AG09319 (cell line): ENCODE results near the gene GFPT1.

Source experiments
- DNase-seq: peaks from one replicate; pipeline ENCODE4 v3.0.0-alpha.2; 2010; ENCODE audit warnings: low read depth; ENCODE audit errors: extremely low read depth
- TF ChIP-seq, protein P1 (sequence below): IDR thresholded peaks from 2 replicates; pipeline ENCODE4 v1.5.1; 2011; ENCODE audit warnings: low read depth, mild to moderate bottlenecking, inconsistent platforms, low read length, moderate library complexity

Gene GFPT1

GRCh38 chr2:69322631-69323030 lies 64.4 kb downstream of the GFPT1 start:
- TF ChIP-seq, protein P1, sequence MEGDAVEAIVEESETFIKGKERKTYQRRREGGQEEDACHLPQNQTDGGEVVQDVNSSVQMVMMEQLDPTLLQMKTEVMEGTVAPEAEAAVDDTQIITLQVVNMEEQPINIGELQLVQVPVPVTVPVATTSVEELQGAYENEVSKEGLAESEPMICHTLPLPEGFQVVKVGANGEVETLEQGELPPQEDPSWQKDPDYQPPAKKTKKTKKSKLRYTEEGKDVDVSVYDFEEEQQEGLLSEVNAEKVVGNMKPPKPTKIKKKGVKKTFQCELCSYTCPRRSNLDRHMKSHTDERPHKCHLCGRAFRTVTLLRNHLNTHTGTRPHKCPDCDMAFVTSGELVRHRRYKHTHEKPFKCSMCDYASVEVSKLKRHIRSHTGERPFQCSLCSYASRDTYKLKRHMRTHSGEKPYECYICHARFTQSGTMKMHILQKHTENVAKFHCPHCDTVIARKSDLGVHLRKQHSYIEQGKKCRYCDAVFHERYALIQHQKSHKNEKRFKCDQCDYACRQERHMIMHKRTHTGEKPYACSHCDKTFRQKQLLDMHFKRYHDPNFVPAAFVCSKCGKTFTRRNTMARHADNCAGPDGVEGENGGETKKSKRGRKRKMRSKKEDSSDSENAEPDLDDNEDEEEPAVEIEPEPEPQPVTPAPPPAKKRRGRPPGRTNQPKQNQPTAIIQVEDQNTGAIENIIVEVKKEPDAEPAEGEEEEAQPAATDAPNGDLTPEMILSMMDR: no peak
- no peak for DNase-seq

DNA sequence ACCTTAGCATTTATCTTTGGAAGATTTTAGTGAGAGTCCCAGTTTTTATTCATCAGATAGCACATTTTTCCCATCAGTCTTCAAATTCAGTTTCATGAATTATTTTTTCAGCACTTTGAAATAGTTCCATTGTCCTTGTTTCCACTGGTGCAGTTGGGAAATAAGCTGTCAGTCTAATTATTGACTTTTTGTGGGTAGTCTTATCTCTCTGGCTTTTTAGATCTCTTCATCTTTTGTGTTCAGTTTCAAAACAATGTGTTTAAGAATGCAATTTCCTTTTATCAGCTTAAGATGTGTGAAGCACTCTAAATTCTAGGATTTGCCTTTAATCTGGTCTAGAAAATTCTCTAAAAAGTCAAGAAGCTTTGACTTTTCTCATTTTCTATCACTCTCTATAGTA lies 70.5 kb downstream of the GFPT1 start:
- TF ChIP-seq, protein P1: no peak
- no peak for DNase-seq

GRCh38 chr2:69315160-69315761 lies 71.8 kb downstream of the GFPT1 start:
- TF ChIP-seq, protein P1: no peak

GRCh38 chr2:69311024-69311416 lies 76.0 kb downstream of the GFPT1 start:
- TF ChIP-seq, protein P1: no peak
- DNase-seq: no peak

More at GRCh38 chr2:69315160-69315761, 71.8 kb downstream of the GFPT1 start:
- DNase-seq: no peak

DNA sequence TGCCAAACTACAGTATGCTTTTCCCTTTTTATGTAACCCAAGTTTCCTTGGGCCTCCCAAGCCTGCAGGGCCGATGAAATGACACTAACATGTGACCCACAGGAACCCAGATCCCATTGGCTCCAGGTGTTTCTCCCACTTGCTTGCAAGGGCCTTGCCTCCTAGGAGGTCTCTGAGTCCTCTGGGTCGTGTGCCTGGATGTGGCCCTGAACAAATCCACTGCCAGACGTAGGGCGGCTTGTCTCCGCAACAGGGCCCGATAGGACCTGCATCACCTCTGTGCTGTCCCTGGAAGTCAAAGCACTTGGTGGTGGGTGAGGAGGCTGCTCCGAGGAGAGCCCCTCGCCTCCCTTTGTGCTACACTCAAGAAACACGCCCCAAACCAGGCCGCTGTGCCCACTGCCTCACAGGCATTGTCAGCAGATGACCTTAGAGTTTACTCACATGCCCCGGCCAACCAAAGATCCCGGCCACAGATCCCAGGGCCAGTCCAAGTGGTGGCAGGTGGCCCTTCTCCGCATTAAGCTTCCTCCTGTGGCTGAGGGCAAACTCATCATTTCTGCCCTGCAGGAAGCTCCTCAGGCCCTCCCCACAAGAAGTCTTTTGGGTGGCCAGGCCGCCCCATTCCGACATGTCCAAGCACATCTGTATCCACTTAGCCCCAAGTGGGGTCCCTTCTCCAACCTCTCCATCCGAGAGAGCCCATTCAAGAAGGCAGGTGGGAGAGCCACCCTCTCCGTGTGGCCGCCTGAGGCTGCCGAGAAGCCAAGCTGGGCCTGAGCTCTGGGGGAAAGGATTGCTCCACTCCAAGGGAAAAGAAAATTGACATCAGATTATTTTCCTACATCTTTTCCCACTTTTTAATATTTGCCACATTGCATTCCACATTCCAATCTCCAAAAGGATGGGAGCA lies 76.7 kb downstream of the GFPT1 start:
- TF ChIP-seq, protein P1: no peak

DNA sequence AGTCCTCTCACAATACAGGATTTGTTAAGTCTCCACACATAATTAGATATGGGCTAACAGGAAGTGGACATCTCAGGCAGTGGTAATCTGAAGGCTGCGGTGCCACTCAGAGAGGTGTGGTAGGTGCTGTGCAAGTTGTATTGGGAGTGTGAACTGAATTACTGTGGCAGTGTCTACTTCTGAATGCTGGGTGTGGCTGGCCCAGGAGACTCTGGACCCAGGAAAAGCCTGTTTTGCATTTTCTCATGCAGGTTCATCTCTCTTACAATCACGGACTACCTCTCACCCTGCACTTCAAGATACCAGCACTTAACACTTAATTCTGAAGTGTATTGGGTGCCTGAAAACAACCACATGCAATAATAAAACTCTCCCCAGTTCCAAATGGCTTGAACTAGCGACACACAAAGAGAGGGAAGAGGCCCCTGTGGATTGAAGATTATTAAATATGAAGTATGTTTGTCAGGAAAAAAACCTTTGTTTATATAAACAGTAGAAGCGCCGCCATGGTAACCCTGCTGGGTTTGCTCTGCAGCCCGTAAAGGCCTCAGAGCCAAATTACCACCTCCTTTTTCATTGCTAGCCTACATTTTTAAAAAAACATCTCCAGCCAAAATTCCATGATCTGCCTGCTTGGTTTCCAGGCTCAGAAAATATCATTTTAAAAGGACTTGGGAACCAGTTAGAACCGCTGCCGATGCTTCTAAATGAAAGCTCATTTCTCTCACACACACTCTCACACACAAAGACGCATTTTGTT lies 77.5 kb downstream of the GFPT1 start:
- DNase-seq: peak; percentile 50
- TF ChIP-seq, protein P1: no peak

More for the DNA sequence above, 76.7 kb downstream of the GFPT1 start:
- DNase-seq: no peak
